Body of pancreas (tissue), 4 donors: ENCODE results near the gene RPL13. TPM values are rescaled to one million over a fixed set of nuclear protein-coding genes. Genes with fewer than 3 reads are reported as not detected.

Experiments
- ATAC-seq: fragments of 150-250 bp; one replicate; pipeline ENCODE4 v1.9.1; 2016
- DNase-seq, 4 donors: peaks; one replicate each; pipeline ENCODE4 v3.0.0-alpha.2; 2019
- H3K27ac ChIP-seq, 4 donors: fragments of 200-600 bp; sonication (generic); 1 replicate in 3 of 4; 2 replicates in 1 of 4; pipeline versions ENCODE4 v1.5.1 to v1.6.1; 2016 to 2019; ENCODE audit warnings: mild to moderate bottlenecking in 1 of 4, mixed read lengths in 1 of 4, moderate library complexity in 1 of 4
- H3K27me3 ChIP-seq, 2 donors: fragments of 200-600 bp; sonication (generic); one replicate each; pipeline ENCODE4 v1.6.0; 2016; ENCODE audit warnings: mild to moderate bottlenecking in 1 of 2
- H3K36me3 ChIP-seq, 2 donors: fragments of 200-600 bp; sonication (generic); replicated peaks in 1 of 2; 2 replicates each; pipeline ENCODE4 v1.5.1; 2016; ENCODE audit warnings: low read depth in 2 of 2; ENCODE audit not compliant: insufficient read depth in 1 of 2
- H3K4me1 ChIP-seq: fragments of 200-600 bp; sonication (generic); one replicate; pipeline ENCODE4 v1.6.0; 2016
- H3K4me3 ChIP-seq, 2 donors: fragments of 200-600 bp; sonication (generic); 1 replicate in 1 of 2; 2 replicates in 1 of 2; pipeline ENCODE4 v1.5.1; 2016 to 2019
- H3K9me3 ChIP-seq, 3 donors: fragments of 200-600 bp; sonication (generic); 1 replicate in 2 of 3; 2 replicates in 1 of 3; pipeline ENCODE4 v1.5.1; 2016
- CTCF ChIP-seq, 7 experiments: fragments of 450-650 bp in 4 of 7; fragments of 200-600 bp in 3 of 7; sonication (generic) in 3 of 7; IDR thresholded peaks; one replicate each; pipeline ENCODE4 v1.5.1; 2016 to 2019; ENCODE audit warnings: antibody characterized with exemption in 7 of 7
- POLR2A ChIP-seq, 3 donors: fragments of 450-650 bp; IDR thresholded peaks; one replicate each; pipeline ENCODE4 v1.6.1; 2016; ENCODE audit warnings: antibody characterized with exemption in 3 of 3, mild to moderate bottlenecking in 2 of 3
- WGBS, 2 donors: methylation state at CpG; one replicate each; pipeline ENCODE4 v1.1.5; 2017; 5-methylcytosine and 5-hydroxymethylcytosine counted together
- intact Hi-C: fragments of 100-400 bp; cut with DNase I; formaldehyde crosslinking; loops from one replicate; pipeline ENCODE4 v1.15.1; 2023
- total RNA-seq, 2 donors: library from RNA; depleted of rRNA; stranded (reverse); fragments of >200 nt; gene quantifications; one replicate each; pipeline ENCODE4 v1.1.0, GENCODE V29; 2016

Gene RPL13
- total RNA-seq, 2 donors from 2014 or later: 3,820 to 5,570 TPM

- Histone ChIP-seq H3K4me1 (no peaks in the 10 kb centered on the region), H3K27me3 (no peaks in the 10 kb centered on the region), H3K4me3 (no peak overlapping the region), H3K36me3 (peaks cover 0 to 7% of the 10 kb centered on the region in 2 donors), H3K27ac (no peak overlapping the region), H3K9me3 (no peaks in the 10 kb centered on the region)
- DNase-seq (no peak), ATAC-seq (no peak)
- 88% methylated on average over 10 of the region's 10 CpGs for WGBS, 2 donors
- intact Hi-C loops: no loop called here
- TF ChIP-seq POLR2A (IDR thresholded peaks at IDR 0.05): no peak
- no peak for TF ChIP-seq CTCF (IDR thresholded peaks at IDR 0.05)
Observed at GRCh38 chr16:89549007-89549700, 11.3 kb upstream of the RPL13 start.

GRCh38 chr16:89550421-89551007 is 10.0 kb upstream of the RPL13 start:
- ATAC-seq (no peak), DNase-seq (no peak)
- Histone ChIP-seq H3K36me3 (peaks cover 0 to 9% of the 10 kb centered on the region in 2 donors), H3K27ac (no peak overlapping the region), H3K9me3 (no peaks in the 10 kb centered on the region), H3K27me3 (no peaks in the 10 kb centered on the region), H3K4me3 (no peak overlapping the region), H3K4me1 (no peaks in the 10 kb centered on the region)
- WGBS, 2 donors: 91 to 92% methylated on average over 16 to 22 of the region's 22 CpGs
- intact Hi-C loops: no loop called here
- TF ChIP-seq POLR2A (IDR thresholded peaks at IDR 0.05) (no peak), CTCF (IDR thresholded peaks at IDR 0.05) (no peak)

GRCh38 chr16:89552329-89552728 is 8.2 kb upstream of the RPL13 start:
- H3K9me3 ChIP-seq: no peaks in the 10 kb centered on the region
- no peak overlapping the region for H3K27ac ChIP-seq
- DNase-seq: no peak
- intact Hi-C loops: no loop called here
- ATAC-seq: no peak
- peaks cover 0 to 11% of the 10 kb centered on the region in 2 donors for H3K36me3 ChIP-seq
- TF ChIP-seq POLR2A (IDR thresholded peaks at IDR 0.05) (no peak), CTCF (IDR thresholded peaks at IDR 0.05) (no peak)
- H3K4me1 ChIP-seq: no peaks in the 10 kb centered on the region
- 92 to 96% methylated on average over 19 to 22 of the region's 22 CpGs for WGBS, 2 donors
- H3K27me3 ChIP-seq: no peaks in the 10 kb centered on the region
- no peak overlapping the region for H3K4me3 ChIP-seq

- H3K27me3 ChIP-seq: no peaks in the 10 kb centered on the region
- intact Hi-C loops: no loop called here
- H3K4me1 ChIP-seq: no peaks in the 10 kb centered on the region
- H3K36me3 ChIP-seq: peaks cover 0 to 11% of the 10 kb centered on the region in 2 donors
- no peak overlapping the region for H3K27ac ChIP-seq
- no peak overlapping the region for H3K4me3 ChIP-seq
- WGBS, 2 donors: 89 to 91% methylated on average over 12 to 13 of the region's 13 CpGs
- no peak for ATAC-seq
- no peaks in the 10 kb centered on the region for H3K9me3 ChIP-seq
- no peak for TF ChIP-seq POLR2A (IDR thresholded peaks at IDR 0.05)
- TF ChIP-seq CTCF (IDR thresholded peaks at IDR 0.05): no peak
- no peak for DNase-seq
Observed at GRCh38 chr16:89552913-89553312, 7.6 kb upstream of the RPL13 start.

GRCh38 chr16:89553733-89554132 is 6.7 kb upstream of the RPL13 start:
- ATAC-seq: no peak
- H3K9me3 ChIP-seq: no peaks in the 10 kb centered on the region
- DNase-seq: no peak
- no peak overlapping the region for H3K27ac ChIP-seq
- H3K27me3 ChIP-seq: no peaks in the 10 kb centered on the region
- intact Hi-C loops: no loop called here
- no peaks in the 10 kb centered on the region for H3K4me1 ChIP-seq
- TF ChIP-seq POLR2A (IDR thresholded peaks at IDR 0.05): no peak
- TF ChIP-seq CTCF (IDR thresholded peaks at IDR 0.05): no peak
- H3K36me3 ChIP-seq: peaks cover 0 to 11% of the 10 kb centered on the region in 2 donors
- 87 to 100% methylated on average over 4 to 16 of the region's 18 CpGs for WGBS, 2 donors
- H3K4me3 ChIP-seq: no peak overlapping the region
